AG04450 (cell line): Measurements from ENCODE around the gene MCM9. TPM values are rescaled to one million over a fixed set of nuclear protein-coding genes. Genes with fewer than 3 reads are reported as not detected.

Experiments used
- CTCF ChIA-PET: fragments of 300-600, 350-600 bp; formaldehyde crosslinking; extraction: SDS; loops from one replicate; lab custom pipeline; 2022; ENCODE audit warnings: antibody characterized with exemption, inconsistent platforms; lab: Charles Lee
- POLR2A ChIA-PET: fragments of 350-600 bp; formaldehyde crosslinking; extraction: SDS; loops from one replicate; lab custom pipeline; 2021; ENCODE audit warnings: antibody characterized with exemption, inconsistent platforms; lab: Yijun Ruan, JAX
- DNase-seq: peaks from one replicate; pipeline ENCODE4 v3.0.0-alpha.2; 2011; ENCODE audit warnings: low read depth, low spot score
- H3K27ac ChIP-seq: one replicate; pipeline ENCODE4 v1.5.1; 2012; ENCODE audit warnings: low read depth, low read length, control low read depth
- H3K27me3 ChIP-seq: one replicate; pipeline ENCODE4 v1.6.0; 2012; ENCODE audit warnings: low read length; ENCODE audit not compliant: control insufficient read depth, insufficient read depth
- H3K4me3 ChIP-seq: 2 replicates; pipeline ENCODE4 v1.5.1; 2011; ENCODE audit warnings: mild to moderate bottlenecking, low read depth, low read length, control low read depth
- H3K9me3 ChIP-seq: 2 replicates; pipeline ENCODE4 v1.5.1; 2012; ENCODE audit warnings: low read length; ENCODE audit not compliant: control insufficient read depth, insufficient read depth
- CTCF ChIP-seq: IDR thresholded peaks from 2 replicates; pipeline ENCODE4 v1.5.1; 2011; ENCODE audit warnings: low read depth, low read length, control low read depth, inconsistent platforms
- polyA plus RNA-seq: library from polyadenylated mRNA; depleted of rRNA; stranded (reverse); fragments of >200 nt; gene quantifications from 2 replicates; pipeline ENCODE4 v1.2.3, GENCODE V29; 2011

Gene MCM9
- polyA plus RNA-seq, 1 experiment, result 2.2 TPM

GRCh38 chr6:118786596-118787453 lies 148.1 kb downstream of the MCM9 start:
- POLR2A ChIA-PET, result no interaction called here
- H3K27ac ChIP-seq, result no peak overlapping the region
- TF ChIP-seq CTCF, result no peak

GRCh38 chr6:118785601-118786000 lies 149.4 kb downstream of the MCM9 start:
- DNase-seq, result no peak
- no peak for TF ChIP-seq CTCF
- POLR2A ChIA-PET, result no interaction called here
- no peaks in the 10 kb centered on the region for H3K9me3 ChIP-seq
- no peak overlapping the region for H3K4me3 ChIP-seq
- no peaks in the 10 kb centered on the region for H3K27me3 ChIP-seq
- no peak overlapping the region for H3K27ac ChIP-seq
- CTCF ChIA-PET, result interaction anchor here (0.5 to 6.9 kb wide), 3 partner anchors 10 to 52 kb away, joined by 5 to 49 read pairs (median 14); no protein-coding TSS in a partner anchor

More at GRCh38 chr6:118786596-118787453, 148.1 kb downstream of the MCM9 start:
- Histone ChIP-seq H3K27me3 (no peaks in the 10 kb centered on the region), H3K4me3 (no peak overlapping the region), H3K9me3 (no peaks in the 10 kb centered on the region)
- CTCF ChIA-PET, result interaction anchor here (0.7 to 6.9 kb wide), 5 partner anchors 10 to 504 kb away, joined by 3 to 49 read pairs (median 5); no protein-coding TSS in a partner anchor
- no peak for DNase-seq

- ChIA-PET POLR2A (interaction anchor here (0.6 to 1.1 kb wide), 4 partner anchors 117 to 199 kb away, joined by 3 to 4 read pairs (median 3); partner anchors contain the start of gene CEP85L), CTCF (interaction anchor here (0.6 to 2.4 kb wide), 7 partner anchors 9 to 498 kb away, joined by 3 to 19 read pairs (median 5); no protein-coding TSS in a partner anchor)
- Histone ChIP-seq H3K9me3 (no peaks in the 10 kb centered on the region), H3K4me3 (no peak overlapping the region), H3K27ac (no peak overlapping the region), H3K27me3 (peaks cover under 1% of the 10 kb centered on the region)
- no peak for TF ChIP-seq CTCF
- no peak for DNase-seq
These were observed 150.3 kb downstream of the MCM9 start for GRCh38 chr6:118784641-118785164.

- Histone ChIP-seq H3K9me3 (no peaks in the 10 kb centered on the region), H3K27me3 (peaks cover 4% of the 10 kb centered on the region), H3K27ac (no peak overlapping the region), H3K4me3 (no peak overlapping the region)
- ChIA-PET CTCF (interaction anchor here (0.6 to 2.4 kb wide), 8 partner anchors 8 to 501 kb away, joined by 3 to 19 read pairs (median 4); no protein-coding TSS in a partner anchor), POLR2A (interaction anchor here (0.6 to 1.1 kb wide), 5 partner anchors 116 to 198 kb away, joined by 3 to 4 read pairs (median 3); partner anchors contain the start of gene CEP85L)
- TF ChIP-seq CTCF, result no peak
- DNase-seq, result peak; percentile 18
These were observed 150.9 kb downstream of the MCM9 start for GRCh38 chr6:118783931-118784550.
